Measurements from ENCODE around the gene ARHGEF6.

ARHGEF6 gene

DNA sequence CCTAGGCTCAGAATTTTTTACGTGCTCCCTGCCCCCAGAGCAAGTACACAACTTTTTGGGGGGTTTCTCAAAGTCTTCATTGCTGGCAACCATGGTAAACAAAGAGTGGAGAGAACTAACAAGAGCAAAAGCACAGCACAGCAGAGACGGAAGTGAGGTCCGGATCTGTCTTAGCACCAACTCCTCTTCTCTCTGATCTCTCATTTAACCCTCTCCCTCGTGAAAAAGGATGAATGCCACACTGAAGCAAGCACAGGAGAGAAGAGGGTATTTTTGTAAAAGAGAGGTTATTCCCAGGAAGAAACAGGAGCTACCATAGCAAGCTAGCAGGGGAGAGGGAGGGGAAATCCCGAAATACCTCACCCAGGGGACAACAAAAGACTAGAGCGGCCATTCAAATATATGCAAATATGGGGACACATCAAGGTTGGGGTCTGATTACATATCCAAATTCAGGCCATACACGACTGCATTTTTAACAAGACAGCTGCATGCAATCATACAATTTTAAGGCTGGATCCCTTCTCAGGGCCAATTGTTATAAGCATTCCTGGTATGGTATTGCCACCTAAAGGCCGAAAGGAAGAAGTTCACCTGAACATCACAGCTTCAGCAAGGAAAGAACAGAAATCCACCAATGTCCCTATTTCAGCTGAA is 86.2 kb downstream of the ARHGEF6 start:
- peak in 2 of 58 donors; percentile 8 to 52 for DNase-seq

DNA sequence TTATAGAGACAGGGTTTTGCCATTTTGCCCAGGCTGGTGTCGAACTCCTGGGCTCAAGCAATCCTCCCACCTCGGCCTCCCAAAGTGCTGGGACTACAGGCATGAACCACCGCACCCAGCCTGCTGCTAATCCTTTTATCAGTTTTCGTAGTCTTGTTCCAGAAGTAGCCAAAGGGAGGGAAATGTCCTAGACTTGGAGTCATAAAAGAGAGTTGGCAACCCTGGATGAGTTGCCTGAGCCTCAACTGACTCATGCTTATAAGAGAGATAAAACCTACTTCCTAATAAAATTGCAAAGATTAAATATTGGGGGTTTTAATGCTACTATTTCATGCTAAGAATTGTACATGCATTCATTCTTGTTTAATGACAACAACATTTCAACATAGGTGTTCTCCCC is 88.5 kb downstream of the ARHGEF6 start:
- DNase-seq = no peak

DNA sequence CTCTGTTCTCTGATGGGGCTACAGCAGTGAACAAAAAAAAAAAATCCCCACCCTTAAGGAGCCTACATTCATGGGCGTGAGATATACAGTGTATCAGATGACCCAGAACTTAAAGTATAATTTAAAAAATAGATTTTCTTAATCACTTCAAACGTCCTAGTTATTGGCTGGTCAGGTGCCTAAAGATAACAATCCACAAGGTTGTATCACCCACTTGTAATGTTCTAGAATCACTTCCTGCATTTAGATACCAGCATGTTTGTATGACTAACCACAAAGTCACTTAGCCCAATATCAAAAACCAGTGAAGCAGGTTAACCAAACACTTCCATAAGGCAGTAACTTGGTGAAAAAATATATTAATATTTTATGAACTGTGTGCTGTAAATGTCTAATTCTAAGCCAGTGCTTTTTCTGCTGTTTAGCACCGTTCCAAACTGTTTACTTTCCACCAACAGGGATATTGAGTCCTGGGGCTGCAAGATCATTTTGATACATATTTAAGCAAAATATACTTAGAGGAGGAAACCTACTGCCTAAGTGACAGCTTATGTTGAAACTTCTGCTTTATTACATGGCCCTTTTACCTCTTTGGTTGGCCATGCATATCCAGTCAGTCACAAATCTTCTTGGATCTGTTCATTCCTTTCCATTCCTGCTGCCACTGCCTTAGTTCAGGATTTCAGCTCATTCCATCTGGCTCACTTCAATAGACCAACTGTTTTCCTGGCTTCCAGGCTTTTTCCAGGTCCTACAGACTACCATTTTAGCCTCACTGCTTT is 89.5 kb downstream of the ARHGEF6 start:
- no peak for DNase-seq

DNA sequence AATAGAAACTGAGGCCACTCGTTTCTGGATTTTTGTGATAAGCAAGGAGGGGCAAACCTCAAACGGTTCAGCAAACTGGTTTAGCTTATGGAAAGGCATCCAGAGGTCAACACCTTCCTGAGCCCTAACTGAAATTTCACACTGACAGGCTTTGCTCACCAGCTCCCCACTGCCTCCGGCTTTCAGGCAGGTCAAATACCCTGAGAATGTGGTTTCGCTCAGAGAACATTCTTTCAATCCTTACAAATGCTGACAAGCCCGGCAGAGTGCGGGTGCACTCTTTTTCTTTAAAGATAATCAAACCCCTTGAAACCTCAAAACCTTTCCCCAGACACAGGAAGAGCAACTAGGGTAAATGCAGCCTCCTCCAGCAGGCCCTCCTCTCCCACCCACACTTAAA is 91.3 kb downstream of the ARHGEF6 start:
- no peak for DNase-seq

DNA sequence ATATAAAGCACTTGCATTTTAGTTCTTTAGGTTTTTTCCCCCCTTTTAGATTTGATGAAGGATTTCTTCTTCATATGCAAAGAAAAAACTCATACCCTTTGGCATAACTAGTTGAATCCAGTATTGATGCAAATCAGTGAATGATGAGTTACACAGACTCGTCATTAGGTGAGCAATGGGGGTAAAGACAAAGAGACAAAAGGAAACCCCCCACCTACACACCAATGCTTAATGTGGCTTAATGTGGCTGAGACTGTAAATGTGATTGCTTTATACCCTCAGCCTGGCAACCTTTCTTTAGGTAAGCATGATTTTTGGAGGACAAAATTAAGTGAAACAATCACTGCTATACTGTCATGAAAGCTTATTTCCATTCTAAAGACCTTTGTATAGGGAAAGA is 93.3 kb downstream of the ARHGEF6 start:
- DNase-seq = no peak

DNA sequence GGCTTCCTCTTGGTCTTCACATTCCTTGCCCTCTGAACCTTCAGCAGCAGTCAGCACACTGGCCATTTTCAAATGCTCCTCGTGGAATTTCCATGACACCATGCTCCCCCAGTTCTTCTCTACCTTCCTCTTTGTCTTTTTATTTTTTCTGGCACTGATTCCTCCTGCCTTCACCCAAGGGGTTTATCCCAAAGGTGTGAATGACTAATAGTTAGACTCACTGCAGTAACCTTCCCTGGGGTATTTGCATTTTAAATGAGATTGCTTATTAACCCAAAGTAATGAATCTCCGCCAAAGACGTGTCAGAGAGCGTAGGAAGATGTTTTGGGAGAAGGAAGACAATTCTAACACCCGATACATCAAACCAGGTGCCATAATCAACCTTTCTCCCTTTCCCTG is 96.6 kb downstream of the ARHGEF6 start:
- no peak for DNase-seq

DNA sequence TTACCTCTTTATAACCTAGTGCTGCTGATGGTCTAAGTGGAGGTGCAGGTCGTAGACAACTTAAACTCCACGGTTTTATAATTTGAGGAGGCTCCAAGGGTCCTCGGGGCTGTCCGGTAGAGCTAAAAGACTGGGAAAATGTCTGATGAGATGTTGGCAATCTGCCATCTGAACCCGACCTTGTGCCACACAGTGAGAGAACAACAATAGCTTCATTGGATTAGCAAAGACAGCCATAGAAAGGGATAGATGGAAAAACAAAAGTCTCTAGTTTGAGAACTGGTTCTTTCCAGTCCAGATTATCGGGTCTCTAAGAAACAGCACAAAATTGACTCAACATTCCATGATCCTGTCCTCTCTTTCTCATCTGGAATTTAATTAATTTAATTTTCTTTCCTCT is 101.2 kb downstream of the ARHGEF6 start:
- peak in 1 of 58 donors; percentile 13 for DNase-seq

DNA sequence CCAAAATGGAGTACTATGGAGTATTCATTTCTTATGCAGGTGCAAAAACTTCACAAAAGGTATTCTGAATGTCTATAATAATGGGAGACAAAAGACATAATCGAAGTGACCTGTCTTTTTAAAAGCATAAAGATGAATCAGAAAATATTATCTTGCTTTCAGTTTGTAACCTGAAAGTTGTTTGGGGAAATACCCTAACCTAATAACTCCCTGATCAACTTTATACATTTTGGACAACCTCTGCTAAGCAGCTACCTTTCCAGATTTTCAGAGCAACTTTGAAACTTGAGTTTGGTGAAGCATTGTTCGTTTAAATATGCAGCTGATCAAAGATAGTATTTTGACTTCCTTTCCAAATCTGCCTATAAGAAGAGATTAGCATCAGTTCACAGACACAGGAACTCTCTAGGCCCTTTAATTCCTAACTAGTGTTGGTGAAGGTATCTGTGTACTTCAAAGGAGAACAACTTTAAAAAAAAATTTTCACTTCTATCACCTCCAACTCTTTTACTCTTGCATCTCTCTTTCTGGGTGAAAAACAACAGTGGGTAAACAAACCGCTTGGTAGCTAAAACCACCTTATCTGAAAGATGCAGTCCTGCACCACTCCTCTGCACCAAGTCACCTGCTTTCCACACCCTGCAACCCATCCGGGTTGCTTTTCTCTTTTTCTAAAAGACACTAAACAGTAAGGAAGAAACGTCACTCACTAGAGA is 106.3 kb downstream of the ARHGEF6 start:
- DNase-seq = no peak

DNA sequence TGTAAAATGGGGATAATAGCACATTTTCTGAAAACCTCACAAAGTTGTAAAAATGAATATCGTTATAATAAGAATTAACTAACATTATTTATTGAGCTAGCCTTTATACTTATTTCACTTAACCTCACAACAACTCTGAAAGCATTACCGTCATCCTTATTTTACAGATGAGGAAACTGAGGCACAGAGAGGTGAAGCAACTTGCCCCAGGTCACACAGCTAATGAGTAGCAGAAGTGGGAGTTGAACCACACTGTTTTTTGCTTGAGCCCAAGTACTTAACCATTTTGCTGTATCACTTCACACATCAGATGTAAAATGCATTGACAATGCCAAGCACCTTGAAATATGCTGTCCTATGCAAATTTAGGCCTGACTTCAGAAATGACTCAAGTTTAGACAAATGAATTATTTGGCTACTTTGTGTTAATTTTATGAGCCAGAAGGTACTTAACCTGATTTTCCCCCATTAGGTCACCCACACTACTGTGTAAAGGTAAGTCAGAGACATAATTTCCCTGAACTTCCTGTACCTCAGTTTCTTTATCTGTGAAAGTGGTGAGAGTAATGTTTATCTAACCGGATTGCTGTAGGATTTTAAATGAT is 109.6 kb downstream of the ARHGEF6 start:
- DNase-seq = no peak

DNA sequence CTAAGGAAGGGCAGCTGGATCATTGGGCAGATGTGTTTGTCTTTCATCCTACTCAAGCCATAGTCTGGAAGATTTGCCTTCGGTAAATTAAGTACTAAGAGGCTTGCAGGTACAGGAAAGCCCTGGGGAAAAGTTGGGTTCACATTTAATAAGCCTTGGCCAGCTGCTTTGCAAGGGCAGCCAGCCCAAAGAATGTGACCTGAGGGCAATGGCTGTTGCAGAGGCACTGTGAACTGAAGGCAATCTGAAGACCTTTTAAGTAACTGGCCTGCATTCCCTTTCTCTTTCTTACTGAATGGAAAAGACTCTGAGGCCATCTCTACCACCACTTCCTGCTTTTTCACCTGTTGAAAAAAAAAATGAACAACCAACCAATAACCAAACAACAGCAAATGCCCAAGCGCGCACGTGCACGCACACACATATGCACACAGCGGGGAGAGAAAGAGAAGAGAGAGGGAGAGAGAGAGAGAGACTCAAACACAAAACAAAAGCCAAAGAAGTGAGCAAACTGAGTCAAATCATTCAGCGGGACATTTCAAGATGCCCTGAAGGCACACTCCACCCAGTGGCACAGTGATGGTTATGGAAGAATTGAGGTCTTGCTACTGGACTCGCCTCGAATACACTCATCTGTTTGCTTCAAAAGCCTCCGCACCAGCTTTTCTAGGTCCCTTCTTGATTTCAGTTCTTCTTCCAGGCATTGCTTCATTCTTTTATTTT is 113.1 kb downstream of the ARHGEF6 start:
- DNase-seq = no peak

DNA sequence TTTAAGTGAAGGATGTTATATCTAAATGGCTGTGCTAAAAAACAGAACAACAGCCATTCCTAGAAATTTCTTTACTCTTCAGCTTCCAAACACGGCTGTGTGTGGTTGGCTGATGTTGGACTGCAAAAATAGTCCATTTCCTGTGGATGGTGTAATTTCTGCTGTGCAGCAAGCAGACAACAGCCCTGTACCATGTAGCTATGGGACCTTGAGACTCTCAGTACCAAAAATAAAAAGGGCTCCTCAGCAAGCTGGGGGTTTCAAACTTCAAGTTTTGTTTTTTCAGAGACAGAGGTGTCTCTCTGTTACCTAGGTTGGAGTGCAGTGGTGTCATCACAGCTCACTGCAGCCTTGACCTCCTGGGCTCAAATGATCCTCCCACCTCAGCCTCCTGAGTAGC is 114.6 kb downstream of the ARHGEF6 start:
- DNase-seq = no peak

DNA sequence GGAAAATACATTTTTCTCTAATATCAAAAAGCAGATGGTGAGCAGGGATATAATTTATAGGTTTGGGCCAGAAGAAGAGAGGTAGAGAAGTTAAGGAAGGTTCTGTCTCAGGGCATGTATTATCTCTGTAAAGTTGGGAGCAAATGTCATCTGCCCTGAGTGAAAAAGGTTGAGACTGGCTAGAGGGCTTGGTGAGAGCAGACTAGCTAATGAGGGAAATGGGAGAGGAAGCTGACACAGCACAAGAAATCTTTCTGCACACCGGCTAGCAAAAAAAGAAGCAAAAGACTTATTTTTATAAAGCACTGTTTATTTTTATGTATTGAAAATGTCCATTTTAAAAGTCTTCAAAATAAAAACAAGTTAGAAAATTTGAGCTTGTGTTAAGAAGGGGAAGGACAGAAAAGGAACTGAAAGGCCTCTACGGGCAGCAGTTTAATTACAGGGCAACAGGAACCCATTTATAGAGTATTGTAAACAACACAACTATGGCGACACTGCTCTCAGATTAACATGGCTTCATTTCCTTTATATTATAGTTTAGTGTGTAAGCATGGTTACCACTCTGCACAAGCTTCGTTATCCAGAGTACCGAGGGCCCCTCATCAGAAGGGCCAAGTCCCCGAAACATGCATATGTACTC is 115.4 kb downstream of the ARHGEF6 start:
- DNase-seq = no peak

DNA sequence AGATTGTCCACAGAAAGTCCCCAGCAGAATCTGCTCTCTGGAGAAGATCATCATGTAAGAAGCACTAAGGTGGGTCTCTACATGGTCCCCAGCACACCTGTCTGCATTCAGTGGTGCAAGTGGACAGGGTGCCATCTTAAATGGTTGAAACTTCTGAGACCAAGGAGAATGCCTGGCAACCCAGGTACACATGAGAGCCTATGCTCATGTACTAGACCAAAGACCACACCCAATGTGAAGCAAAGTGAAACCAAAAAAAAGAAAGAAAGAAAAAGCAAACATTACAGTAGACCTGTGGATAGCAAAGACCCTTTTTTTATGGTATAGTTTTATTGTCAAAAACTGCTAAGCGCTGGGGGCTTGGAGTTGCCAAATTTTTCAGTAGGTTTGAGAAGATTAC is 117.8 kb downstream of the ARHGEF6 start:
- no peak for DNase-seq

DNA sequence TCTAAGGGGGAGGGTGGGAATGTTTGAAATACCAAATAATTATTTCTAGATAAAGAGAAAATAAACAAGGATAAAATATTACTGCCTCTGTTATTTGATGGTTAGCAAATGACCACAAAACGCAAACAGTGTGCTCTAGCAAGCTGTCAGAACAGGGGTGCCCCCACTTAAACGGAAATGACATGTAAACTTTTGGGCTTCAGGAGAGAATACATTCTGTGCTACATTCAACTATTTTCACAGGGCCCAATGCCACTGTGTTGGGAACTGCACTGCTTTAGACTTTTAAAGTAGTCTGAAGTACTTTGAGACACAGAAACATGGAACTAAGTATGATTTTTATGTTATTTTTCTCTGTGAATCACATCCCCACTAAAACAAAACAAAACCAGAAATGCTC is 118.6 kb downstream of the ARHGEF6 start:
- DNase-seq = no peak

DNA sequence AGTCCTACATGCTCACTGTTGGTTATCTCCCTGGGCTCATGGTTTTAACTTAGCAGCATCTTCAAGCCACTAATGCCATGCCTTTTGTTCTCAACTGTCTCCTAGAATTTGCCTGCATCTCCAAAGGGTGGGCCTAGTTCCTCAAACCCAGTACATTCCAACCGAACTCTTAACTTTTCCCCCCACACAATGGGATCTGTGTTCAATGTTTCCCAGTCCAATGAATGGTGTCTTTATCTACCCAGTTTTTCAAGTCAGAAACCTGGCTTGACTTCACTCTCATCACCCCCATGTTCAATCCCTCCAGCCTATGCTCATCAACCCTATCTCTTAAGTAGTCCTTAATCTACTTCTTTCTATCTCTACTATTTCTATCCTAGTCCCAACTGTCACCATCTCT is 119.8 kb downstream of the ARHGEF6 start:
- no peak for DNase-seq

DNA sequence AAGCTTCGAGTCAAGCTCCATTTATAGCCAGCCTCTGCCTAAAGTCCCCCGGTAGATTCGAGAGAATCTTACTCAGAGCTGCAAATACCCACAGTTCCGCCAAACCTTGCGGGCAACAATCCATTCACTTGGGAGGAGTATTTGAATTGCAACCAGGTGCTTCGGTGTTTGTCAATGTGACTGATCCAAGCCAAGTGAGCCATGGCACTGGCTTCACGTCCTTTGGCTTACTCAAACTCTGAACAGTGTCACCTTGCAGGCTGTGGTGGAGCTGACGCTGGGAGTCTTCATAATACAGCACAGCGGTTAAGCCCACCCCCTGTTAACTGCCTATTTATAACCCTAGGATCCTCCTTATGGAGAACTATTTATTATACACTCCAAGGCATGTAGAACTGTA is 121.6 kb downstream of the ARHGEF6 start:
- DNase-seq = no peak

DNA sequence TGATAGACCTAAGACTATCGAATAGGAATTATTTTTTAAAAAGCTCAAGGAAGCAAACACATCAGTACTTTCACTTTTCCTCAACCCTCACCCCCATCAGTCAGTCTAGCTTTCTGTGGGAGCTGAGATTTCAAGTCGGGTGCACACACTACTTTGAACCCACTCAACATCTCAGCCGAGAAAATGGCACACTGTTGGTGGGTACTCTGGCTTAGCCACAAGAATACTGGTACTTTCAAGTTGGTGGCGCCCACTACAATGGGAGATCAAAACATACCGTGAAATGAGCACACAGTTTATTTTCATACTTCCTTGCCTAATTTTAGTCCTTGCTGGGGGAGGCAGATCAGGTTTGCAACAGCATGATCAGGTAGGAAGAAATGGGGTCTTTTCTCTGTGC is 122.6 kb downstream of the ARHGEF6 start:
- DNase-seq = no peak

DNA sequence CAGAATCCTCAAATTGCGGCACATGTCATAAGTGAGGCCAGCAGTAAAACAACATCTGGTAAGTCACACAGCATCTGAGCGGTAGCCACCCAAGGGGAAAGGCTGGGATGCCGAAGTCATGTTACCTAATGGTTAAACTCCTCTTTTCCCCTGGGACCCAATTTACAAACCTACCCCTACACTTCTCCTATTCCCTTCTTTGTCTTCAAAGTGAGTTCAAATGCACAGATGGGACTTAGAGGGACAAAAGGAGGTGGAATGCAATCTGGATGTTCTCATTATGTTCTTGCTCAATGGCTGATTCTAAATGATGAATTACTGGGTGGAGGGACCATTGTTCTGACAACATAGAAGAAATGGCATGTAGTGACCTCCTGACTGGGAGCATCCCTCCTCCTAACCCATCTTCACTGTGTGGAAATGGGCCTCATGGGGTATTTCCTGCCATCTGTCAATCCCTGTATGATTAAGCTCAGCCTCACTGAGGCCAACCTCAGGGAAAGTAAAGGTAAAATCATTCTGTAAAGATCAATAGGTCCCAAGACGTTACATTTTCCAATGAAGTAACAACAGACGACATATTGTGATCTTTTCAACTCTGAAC is 124.3 kb downstream of the ARHGEF6 start:
- DNase-seq = no peak

DNA sequence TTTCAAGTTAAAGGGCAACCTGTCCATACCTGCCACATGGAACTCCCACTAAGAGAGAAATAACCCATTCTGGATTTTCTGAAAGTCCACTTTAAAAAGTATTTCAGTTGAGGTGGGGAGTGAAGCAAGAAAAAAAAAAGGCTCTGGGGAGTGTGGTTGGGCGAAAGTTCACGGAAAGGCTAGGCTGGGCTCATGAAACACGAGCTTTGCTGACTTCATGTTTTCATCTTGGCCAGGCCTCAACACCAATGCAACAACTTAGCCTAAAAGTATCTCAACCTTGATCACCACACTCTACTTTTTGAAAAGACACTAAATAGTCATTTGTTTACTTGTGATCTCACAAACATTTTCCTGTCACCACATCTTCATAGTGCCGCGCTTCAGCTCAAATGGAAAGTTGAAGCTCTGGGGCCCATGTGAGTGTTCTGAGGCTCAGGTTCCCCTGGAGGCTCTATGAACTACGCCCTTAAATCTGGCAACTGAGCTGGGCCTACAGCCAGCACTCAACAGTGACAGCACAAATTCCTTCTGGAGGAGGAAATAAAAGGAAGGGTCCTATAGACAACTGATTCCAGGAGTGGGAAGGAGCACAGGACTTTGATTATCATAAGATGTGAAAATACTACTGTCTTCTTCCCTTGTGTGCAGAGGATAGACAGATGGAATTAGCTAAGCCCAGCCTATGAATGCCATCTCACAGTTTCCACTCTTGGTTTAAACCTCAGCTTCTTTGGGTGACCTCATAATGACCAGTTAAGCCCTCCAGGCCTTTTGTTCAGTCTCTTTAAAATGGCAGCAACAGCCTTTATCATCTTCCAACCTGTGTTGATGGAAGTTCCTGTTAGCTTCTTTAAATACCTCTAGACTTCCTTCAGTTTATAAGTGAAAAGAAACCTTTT is 127.7 kb downstream of the ARHGEF6 start:
- no peak for DNase-seq
